Fibroblast of lung (primary cell): ENCODE measurements around the gene PIGA.
"Not testable (repeated sequence)": the region's sequence is repeated elsewhere in the genome, so short reads cannot be mapped to it uniquely, and the experiment has no call there.

Source experiments
- CTCF ChIP-seq, 2 donors: IDR thresholded peaks in 1 of 2; conservative IDR thresholded peaks in 1 of 2; 1 replicate in 1 of 2; 2 replicates in 1 of 2; pipeline ENCODE4 v1.5.1; 2011 to 2012; ENCODE audit warnings: low read length in 2 of 2, control low read depth in 1 of 2, inconsistent platforms in 1 of 2, low read depth in 1 of 2, mild to moderate bottlenecking in 1 of 2
- EZH2 ChIP-seq: IDR thresholded peaks from 2 replicates; pipeline ENCODE4 v1.5.1; 2012; ENCODE audit warnings: low read length, control low read depth, mild to moderate bottlenecking; ENCODE audit errors: missing control alignments

- not testable (repeated sequence) for TF ChIP-seq CTCF (conservative IDR thresholded peaks at IDR 0.05 in 1 of 2, IDR thresholded peaks at IDR 0.05 in 1 of 2; ENCODE audit: low read depth in 1 of 2, low read length in 2 of 2); EZH2
Measured at GRCh38 chrX:15273275-15273674, 62.0 kb downstream of the PIGA start.
